ENCODE measurements around the gene RSPO1. TPM values are rescaled to one million over a fixed set of nuclear protein-coding genes. Genes with fewer than 3 reads are reported as not detected.

RSPO1 gene
- polyA plus RNA-seq, 1 donor from 2014 or later = not detected

DNA sequence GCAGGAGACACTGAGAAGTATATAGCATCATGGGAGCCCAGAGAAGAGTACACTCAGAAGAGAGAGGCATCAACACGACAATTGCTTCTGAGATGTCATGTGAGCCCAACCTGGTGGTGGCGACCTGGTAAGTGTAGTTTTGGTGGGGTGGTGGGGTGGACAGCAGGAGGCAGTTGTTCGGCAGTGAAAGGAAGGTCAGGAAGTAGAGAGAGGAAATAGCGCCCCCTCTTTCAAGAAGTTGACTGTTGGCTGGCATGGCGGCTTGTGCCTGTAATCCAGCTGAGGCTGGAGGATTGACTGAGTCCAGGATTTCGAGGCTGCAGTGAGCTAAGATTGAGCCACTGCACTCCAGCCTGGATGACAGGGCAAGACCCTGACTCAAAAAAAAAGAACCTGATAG lies 12.6 kb downstream of the RSPO1 start:
- Histone ChIP-seq H4K20me1 (ENCODE audit: insufficient read depth) (no peaks in the 10 kb centered on the region), H3K27ac (ENCODE audit: low read length) (no peak overlapping the region), H3K9me2 (ENCODE audit: insufficient read depth, low read length) (no peaks in the 10 kb centered on the region), H3K36me3 (ENCODE audit: insufficient read depth, low read length) (no peaks in the 10 kb centered on the region), H3F3A (ENCODE audit: insufficient read depth, low read length, poor library complexity, severe bottlenecking) (no peaks in the 10 kb centered on the region), H3K9ac (ENCODE audit: low read length) (no peak overlapping the region), H3K4me2 (ENCODE audit: low read length) (no peak overlapping the region), H2AFZ (ENCODE audit: low read depth, low read length) (no peak overlapping the region), H3K9me3 (ENCODE audit: low read length) (no peaks in the 10 kb centered on the region), H3K27me3 (ENCODE audit: insufficient read depth, low read depth, low read length) (no peaks in the 10 kb centered on the region), H3K4me3 (ENCODE audit: low read length) (no peak overlapping the region), H3K79me2 (replicated peaks; ENCODE audit: insufficient read depth, low read length) (no peaks in the 10 kb centered on the region)
- TF ChIP-seq SMC3 (conservative IDR thresholded peaks at IDR 0.05; ENCODE audit: poor library complexity) (no peak), POLR2AphosphoS5 (IDR thresholded peaks at IDR 0.05) (no peak)

DNA sequence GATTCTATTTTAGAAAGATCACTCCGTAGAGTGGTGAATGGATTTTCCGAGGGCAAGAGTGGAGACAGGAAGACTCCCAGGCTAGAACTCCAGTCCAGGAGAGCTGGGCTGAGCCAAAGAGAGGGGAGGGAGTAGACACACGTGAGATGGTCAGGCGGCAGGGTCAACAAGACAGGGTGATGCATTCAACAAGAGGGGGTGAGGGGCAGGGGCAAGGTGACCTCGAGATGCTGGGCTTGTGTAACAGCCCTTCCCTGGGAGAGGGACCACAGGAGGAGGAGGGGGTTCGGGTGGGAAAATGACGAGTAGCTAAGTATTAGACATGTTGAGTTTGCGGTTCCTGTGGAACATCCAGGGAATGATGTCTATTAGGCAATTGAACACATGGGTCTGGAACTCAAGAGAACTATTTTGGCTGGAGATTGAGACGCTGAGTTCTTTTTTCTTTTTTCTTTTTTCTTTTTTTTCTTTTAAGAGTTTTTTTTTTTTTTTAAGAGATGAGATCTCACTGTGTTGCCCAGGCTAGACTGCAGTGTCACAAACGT lies 13.3 kb downstream of the RSPO1 start:
- Histone ChIP-seq H3K9me3 (ENCODE audit: low read length) (no peaks in the 10 kb centered on the region), H3K27ac (ENCODE audit: low read length) (no peak overlapping the region), H3F3A (ENCODE audit: insufficient read depth, low read length, poor library complexity, severe bottlenecking) (no peaks in the 10 kb centered on the region), H3K36me3 (ENCODE audit: insufficient read depth, low read length) (no peaks in the 10 kb centered on the region), H4K20me1 (ENCODE audit: insufficient read depth) (no peaks in the 10 kb centered on the region), H3K27me3 (ENCODE audit: insufficient read depth, low read depth, low read length) (no peaks in the 10 kb centered on the region), H3K4me2 (ENCODE audit: low read length) (no peak overlapping the region), H3K79me2 (replicated peaks; ENCODE audit: insufficient read depth, low read length) (no peaks in the 10 kb centered on the region), H3K9me2 (ENCODE audit: insufficient read depth, low read length) (no peaks in the 10 kb centered on the region), H3K4me3 (ENCODE audit: low read length) (no peak overlapping the region), H2AFZ (ENCODE audit: low read depth, low read length) (no peak overlapping the region), H3K9ac (ENCODE audit: low read length) (no peak overlapping the region)
- TF ChIP-seq, protein P1, sequence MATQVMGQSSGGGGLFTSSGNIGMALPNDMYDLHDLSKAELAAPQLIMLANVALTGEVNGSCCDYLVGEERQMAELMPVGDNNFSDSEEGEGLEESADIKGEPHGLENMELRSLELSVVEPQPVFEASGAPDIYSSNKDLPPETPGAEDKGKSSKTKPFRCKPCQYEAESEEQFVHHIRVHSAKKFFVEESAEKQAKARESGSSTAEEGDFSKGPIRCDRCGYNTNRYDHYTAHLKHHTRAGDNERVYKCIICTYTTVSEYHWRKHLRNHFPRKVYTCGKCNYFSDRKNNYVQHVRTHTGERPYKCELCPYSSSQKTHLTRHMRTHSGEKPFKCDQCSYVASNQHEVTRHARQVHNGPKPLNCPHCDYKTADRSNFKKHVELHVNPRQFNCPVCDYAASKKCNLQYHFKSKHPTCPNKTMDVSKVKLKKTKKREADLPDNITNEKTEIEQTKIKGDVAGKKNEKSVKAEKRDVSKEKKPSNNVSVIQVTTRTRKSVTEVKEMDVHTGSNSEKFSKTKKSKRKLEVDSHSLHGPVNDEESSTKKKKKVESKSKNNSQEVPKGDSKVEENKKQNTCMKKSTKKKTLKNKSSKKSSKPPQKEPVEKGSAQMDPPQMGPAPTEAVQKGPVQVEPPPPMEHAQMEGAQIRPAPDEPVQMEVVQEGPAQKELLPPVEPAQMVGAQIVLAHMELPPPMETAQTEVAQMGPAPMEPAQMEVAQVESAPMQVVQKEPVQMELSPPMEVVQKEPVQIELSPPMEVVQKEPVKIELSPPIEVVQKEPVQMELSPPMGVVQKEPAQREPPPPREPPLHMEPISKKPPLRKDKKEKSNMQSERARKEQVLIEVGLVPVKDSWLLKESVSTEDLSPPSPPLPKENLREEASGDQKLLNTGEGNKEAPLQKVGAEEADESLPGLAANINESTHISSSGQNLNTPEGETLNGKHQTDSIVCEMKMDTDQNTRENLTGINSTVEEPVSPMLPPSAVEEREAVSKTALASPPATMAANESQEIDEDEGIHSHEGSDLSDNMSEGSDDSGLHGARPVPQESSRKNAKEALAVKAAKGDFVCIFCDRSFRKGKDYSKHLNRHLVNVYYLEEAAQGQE (IDR thresholded peaks at IDR 0.05; ENCODE audit: borderline replicate concordance) = no peak
- no peak for TF ChIP-seq EP300 (conservative IDR thresholded peaks at IDR 0.05; ENCODE audit: poor library complexity, severe bottlenecking)
- TF ChIP-seq POLR2AphosphoS5 (IDR thresholded peaks at IDR 0.05) = no peak
- no peak for TF ChIP-seq TAF1 (IDR thresholded peaks at IDR 0.05; ENCODE audit: low read depth)
- TF ChIP-seq, protein P2, sequence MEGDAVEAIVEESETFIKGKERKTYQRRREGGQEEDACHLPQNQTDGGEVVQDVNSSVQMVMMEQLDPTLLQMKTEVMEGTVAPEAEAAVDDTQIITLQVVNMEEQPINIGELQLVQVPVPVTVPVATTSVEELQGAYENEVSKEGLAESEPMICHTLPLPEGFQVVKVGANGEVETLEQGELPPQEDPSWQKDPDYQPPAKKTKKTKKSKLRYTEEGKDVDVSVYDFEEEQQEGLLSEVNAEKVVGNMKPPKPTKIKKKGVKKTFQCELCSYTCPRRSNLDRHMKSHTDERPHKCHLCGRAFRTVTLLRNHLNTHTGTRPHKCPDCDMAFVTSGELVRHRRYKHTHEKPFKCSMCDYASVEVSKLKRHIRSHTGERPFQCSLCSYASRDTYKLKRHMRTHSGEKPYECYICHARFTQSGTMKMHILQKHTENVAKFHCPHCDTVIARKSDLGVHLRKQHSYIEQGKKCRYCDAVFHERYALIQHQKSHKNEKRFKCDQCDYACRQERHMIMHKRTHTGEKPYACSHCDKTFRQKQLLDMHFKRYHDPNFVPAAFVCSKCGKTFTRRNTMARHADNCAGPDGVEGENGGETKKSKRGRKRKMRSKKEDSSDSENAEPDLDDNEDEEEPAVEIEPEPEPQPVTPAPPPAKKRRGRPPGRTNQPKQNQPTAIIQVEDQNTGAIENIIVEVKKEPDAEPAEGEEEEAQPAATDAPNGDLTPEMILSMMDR (IDR thresholded peaks at IDR 0.05; ENCODE audit: poor library complexity, severe bottlenecking) = no peak
- no peak for TF ChIP-seq MXI1 (conservative IDR thresholded peaks at IDR 0.05; ENCODE audit: poor library complexity, severe bottlenecking)
- no peak for TF ChIP-seq SMC3 (conservative IDR thresholded peaks at IDR 0.05; ENCODE audit: poor library complexity)
- no peak for TF ChIP-seq EZH2 (IDR thresholded peaks at IDR 0.05; ENCODE audit: borderline replicate concordance, insufficient read depth, low read length, poor library complexity, severe bottlenecking)
- TF ChIP-seq RAD21 (conservative IDR thresholded peaks at IDR 0.05) = no peak

Measured in neural cell (in vitro differentiated cells).